ENCODE results near the gene SKP1.

The SKP1 gene

GRCh38 chr5:134145041-134145757 is 31.6 kb downstream of the SKP1 start:
- Histone ChIP-seq H3K9me3 (ENCODE audit: control insufficient read depth, insufficient read depth, low read depth, low read length) (no peaks in the 10 kb centered on the region), H3K27ac (ENCODE audit: extremely low read depth, low read depth, low read length) (no peak overlapping the region), H3K4me1 (ENCODE audit: control insufficient read depth, insufficient read depth, low read length) (peaks cover 9% of the 10 kb centered on the region; the same call in 1 of the 2 replicates), H3K4me3 (ENCODE audit: low read depth, low read length) (no peak overlapping the region), H3K36me3 (ENCODE audit: control insufficient read depth in 2 of 2, insufficient read depth in 1 of 2, low read length in 2 of 2) (peaks cover 0 to 95% of the 10 kb centered on the region in 2 experiments)
- POLR2A ChIA-PET: no interaction called here
- CTCF ChIA-PET: interaction anchor here (0.6 to 12.3 kb wide), 15 partner anchors 8 to 1083 kb away, joined by 3 to 196 read pairs (median 4); no protein-coding TSS in a partner anchor
- no peak for TF ChIP-seq BCL6B (tag by site-specific recombination; IDR thresholded peaks at IDR 0.05)
- no peak for TF ChIP-seq PRDM4 (tag by site-specific recombination; IDR thresholded peaks at IDR 0.05)
- no peak for TF ChIP-seq ZNF701 (tag by site-specific recombination; IDR thresholded peaks at IDR 0.05)
- TF ChIP-seq ZNF704 (tag by site-specific recombination; IDR thresholded peaks at IDR 0.05): no peak
- no peak for TF ChIP-seq ZNF350 (tag by site-specific recombination; IDR thresholded peaks at IDR 0.05)
- no peak for TF ChIP-seq TCF7L2 (IDR thresholded peaks at IDR 0.05; ENCODE audit: borderline replicate concordance, low read depth, low read length)
- TF ChIP-seq ZNF354C (tag by site-specific recombination; IDR thresholded peaks at IDR 0.05; ENCODE audit: borderline replicate concordance, low read depth): no peak
- no peak for TF ChIP-seq KLF1 (tag by site-specific recombination; IDR thresholded peaks at IDR 0.05)
- no peak for TF ChIP-seq ZNF394 (tag by site-specific recombination; IDR thresholded peaks at IDR 0.05; ENCODE audit: borderline replicate concordance)
- TF ChIP-seq ZFP41 (tag by site-specific recombination; IDR thresholded peaks at IDR 0.05; ENCODE audit: borderline replicate concordance): no peak
- no peak for TF ChIP-seq ZNF530 (tag by site-specific recombination; IDR thresholded peaks at IDR 0.05; ENCODE audit: low read depth)
- TF ChIP-seq REST (tag by site-specific recombination; IDR thresholded peaks at IDR 0.05): no peak
- no peak for TF ChIP-seq ZNF664 (tag by site-specific recombination; IDR thresholded peaks at IDR 0.05)
- no peak for TF ChIP-seq ZBTB26 (tag by site-specific recombination; optimal IDR thresholded peaks at IDR 0.05)
- no peak for TF ChIP-seq ZNF837 (tag by site-specific recombination; IDR thresholded peaks at IDR 0.05)
- TF ChIP-seq ZNF274 (IDR thresholded peaks at IDR 0.05; ENCODE audit: low read length): no peak
- no peak for TF ChIP-seq ZNF274 (tag by site-specific recombination; IDR thresholded peaks at IDR 0.05; ENCODE audit: borderline replicate concordance)
- TF ChIP-seq SCRT2 (tag by site-specific recombination; IDR thresholded peaks at IDR 0.05): no peak
- no peak for TF ChIP-seq ZNF37A (tag by site-specific recombination; IDR thresholded peaks at IDR 0.05)

Data from HEK293 (cell line).